Activated CD4-positive, alpha-beta T cell treated with anti-CD3 and anti-CD28 coated beads for 48 hours (primary cell): ENCODE measurements around the gene GMFB.
"Not testable (repeated sequence)": the region's sequence is repeated elsewhere in the genome, so short reads cannot be mapped to it uniquely, and the experiment has no call there.

Experiments used
- DNase-seq: peaks from one replicate; pipeline ENCODE4 v3.0.0-alpha.2; 2020

The GMFB gene

DNA sequence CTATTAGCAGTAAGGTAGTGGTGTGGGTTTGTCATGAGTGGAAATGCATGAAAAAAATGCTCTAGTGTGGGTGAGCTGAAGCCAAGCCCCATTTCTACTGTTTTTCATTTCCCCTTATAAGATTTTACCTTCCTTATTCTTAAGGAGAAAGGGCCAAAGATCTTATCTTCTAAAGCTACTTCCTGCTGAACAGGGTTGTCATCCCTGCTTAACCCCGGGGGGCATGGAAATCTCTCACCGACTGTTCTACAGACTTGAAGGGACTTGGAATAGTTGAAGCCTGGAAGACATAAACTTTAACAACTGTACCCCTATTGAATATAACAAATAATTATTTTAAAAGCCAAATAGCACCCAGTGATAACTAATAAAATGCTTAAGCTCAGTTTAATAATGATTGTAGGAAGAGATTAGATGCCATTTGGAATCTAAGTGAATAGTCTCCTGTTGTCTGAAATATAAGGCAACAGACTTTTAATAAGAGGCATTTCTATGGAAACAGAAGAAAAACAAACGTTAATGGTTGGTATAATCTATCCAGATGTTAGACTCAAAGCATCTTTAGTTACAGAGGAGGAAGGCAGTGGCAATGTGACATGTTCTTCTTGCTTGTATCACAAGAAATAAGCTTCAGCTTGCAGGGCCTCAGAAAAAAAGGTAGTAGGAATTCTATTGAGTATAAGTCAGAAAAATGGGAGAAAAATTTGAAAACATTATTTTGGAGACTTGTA lies 1.8 kb upstream of the GMFB start:
- no peak for DNase-seq

DNA sequence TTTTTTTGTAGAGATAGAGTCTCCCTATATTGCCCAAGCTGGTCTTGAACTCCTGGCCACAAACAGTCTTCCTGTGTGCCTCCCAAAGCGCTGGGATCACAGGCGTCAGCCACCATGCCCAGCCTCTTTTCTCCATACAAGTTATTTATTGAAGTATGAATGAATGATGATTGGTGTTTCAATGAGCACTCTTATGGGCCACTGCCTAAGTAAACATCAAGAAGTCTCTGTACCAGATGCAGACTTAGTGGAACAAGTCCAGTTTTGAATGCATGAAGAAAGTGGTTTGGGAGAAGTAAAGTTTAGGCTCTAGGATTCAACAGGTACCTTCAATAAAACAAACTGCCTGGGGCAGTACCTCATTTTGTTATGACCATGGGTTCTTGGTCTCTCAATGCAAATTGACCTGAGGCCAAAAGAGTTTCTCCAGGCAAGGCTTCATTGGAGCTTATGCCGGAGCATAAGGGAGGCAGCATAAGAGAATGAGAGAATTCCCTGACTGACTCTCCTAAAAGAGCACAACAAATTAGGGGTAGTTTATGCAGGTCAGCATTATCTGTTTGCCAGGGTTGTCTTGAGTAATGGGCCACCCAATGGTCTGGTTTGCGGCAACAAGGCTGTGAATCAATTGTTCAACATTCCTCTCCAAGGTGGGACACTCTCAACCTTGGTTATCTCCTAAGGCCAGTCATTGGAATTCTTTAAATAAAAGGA lies 1.1 kb upstream of the GMFB start:
- DNase-seq, result no peak

DNA sequence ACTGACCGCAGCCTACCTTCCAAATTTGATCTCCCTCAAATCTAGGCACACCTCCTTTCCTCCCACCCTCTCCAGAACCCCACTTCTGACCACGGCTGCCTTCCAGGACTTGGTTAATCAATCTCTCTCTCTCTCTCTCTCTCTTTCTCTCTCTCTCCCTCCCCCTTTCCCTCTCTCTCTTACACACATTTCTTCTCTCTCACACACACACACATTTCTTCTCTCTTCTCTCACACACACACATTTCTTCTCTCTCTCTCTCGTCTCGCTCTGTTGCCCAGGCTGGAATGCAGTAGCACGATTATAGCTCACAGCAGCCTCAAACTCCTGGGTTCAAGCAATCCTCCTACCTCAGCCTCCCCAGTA lies 521 bp upstream of the GMFB start:
- no peak for DNase-seq

DNA sequence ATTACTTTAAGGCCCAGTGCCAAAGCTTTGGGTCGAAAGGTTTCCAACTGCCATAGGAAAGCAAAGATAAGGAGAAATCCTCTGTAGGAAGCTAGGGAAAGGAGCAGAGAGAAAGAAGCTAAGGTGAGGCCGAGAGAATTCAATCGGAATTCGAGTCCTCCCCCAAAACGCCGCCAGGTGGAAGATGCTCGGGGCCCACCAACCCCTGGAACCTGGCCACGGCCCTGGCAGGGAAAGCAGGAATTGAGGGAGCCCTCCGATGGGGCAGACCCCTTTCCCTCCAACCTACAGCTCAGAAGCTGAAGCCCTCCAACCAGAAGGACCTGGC lies 498 bp downstream of the GMFB start:
- peak; percentile 48 for DNase-seq

DNA sequence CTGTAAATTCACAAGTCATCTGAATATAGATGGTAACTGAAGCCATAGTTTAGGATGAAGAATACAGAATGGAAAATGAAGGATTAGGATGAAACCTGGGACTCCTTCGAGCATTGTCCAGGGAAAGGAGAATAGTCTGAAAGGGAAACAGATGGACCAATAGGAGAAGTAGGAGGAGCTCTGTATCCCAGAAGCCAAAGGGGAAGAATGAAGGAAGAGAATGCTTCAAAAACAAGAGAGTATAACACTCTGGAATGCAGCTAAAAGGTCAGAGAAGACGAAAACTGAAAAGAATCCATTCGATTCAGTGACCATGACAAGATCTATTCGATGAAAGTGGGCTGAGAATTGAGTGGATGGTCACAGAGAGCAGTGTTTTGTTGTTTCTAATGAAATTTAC lies 1.0 kb downstream of the GMFB start:
- DNase-seq, result no peak

DNA sequence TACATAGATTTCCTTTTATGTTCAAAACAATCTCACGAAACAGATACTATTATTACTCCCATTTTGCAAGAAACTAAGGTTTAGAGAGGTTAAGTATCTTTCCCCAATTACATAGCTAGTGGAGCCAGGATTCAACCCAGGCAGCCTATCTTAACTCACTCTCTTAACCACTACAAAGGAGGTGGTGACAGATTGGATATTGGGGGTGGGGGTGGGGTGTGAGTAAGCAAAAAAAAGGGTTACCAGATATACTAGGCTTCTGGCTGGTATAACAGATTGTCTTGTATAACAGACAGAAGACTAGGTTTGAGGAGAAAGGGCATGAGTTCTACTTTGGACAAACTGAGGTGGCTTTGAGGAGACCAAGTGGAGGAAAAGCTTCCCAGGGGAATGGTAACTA lies 2.1 kb downstream of the GMFB start:
- no peak for DNase-seq

DNA sequence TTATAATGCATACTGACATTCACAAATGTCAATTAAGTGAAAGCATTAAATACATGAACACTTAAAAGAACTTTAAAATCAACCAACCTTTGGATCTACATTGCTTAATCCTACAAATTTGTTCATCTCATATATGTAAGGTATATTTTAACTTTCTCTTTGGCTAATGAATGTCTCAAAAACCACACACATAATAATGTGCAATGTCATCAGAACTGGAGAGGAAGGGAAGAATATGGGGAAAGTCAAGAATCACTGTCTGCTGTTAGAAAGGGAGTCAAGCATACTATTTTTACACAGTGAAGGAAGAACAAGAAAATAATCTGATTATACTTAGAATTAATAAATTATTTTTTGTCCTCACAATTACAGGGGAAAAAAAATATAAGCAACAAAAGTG lies 4.9 kb downstream of the GMFB start:
- DNase-seq, result no peak

DNA sequence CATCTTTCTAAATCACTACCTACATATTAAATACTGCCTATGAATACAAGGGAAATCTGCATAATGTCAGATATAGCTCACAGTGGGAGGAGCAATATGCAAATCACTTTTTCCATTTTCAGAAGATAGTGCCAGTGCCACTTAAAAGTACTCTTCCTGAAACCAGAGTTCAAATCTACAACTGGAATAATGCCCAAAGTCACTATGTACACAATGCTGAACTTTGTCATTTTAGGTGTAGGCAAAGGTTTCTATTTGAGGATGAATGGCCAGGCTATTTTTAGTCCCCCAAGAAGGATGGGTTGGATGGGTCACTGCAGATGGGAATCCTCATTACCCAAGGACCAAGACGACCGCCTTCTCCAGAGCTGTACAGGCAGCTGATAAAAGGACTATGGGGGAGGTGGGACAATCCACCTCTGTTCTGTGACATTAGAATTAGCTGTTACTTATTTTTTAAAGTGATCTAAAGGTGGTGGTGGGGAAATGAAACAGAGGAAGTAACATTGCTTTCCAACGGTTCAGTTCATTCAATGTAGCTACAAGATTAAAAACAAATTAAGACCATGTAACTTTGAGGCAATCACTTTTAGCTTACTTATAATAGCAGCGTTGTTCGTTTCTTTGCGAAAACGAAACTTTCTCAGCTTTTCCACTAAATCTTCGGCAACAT lies 5.6 kb downstream of the GMFB start:
- no peak for DNase-seq

DNA sequence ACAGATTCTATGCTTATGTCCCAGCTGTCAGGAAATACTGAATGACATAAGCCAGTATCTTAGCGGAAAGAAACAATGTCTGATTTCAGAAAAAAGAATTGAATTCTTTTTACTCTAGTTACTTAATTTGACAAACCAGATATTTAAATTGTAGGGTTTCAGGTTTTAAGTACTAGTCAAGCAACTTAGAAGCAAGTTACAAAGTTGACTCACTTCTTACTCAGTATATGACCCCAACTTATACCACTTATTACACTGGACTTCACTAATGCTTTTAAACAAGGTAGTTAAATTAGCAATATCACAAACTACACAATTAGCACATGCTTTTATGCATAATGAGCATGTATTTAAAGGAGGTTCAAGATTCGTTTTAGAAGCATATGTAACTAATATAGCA lies 7.1 kb downstream of the GMFB start:
- DNase-seq, result no peak

DNA sequence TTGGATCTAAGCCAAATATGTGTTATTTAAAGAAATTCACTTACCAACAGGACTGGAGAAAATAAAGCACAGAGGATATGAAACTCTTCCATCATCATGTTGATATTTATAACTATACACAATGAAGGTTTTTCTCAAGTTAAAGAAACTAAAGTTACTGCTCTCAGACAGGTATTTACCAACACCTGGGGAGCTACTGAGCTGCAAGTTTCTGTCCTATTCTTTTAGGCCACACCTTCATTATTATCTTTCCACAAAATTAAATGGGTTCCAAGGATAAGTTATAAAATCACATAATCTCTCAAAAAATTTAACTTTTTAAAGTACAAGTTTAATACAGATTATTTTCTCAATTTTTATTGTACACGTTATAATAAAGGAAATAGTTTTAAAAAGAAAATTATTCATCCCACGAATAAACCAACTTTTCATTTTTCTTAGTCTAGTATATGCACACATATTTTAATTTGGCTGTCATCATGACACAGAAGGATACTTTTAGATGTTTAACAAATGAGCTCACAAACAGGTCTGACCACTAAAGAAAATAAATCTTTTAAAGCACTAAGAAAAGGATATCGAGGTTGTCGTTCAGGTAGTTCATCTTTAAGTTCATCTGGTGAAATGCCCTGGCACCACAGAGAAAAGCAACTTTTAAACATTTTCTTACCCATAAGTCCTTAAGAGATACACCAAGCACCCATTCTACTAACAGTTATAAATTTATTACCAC lies 7.8 kb downstream of the GMFB start:
- no peak for DNase-seq

DNA sequence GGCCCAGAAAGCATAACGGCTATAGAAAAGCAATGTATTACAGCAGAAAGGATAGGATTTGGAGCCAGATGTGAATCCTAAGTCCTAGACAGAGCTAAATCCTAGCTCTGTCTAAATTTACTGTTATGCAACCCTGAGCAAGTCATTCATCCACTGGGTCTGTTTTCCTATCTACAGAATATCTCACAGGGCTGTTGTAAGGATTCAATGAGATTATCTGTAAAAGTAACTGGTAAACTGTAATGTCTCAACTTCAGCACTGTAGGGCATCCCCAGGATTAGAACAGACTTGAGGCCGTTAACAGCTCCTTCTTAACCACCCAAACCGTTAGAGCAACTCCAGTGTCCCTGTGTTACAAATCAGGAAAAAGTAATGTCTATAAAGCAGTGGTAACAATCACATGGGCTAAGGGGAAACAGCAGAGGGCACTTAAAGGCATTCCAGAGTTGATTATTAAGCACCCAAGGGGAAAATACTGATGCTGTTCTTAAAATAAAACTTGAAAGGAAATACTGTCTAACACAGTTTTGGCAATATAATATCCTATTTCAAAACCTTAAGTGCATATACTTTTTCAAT lies 10.1 kb downstream of the GMFB start:
- DNase-seq, result no peak

DNA sequence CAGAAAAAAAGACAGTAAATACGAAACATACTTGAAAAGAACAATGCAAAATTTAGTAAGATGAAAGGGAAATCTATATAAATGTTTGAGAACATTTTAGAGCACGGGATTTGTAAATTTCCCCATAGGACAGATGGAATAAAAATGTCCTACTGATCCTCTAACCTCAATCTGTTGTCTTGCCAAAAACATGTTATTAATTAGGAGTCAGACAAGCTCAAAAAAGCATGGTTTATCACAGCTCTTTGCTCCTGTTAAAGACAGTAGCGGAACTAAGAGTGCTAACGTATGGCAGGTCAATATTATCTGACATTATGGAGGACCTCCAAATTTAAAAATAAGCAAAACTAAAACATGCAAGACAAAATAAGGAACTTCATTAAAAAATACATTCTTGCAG lies 12.9 kb downstream of the GMFB start:
- no peak for DNase-seq

DNA sequence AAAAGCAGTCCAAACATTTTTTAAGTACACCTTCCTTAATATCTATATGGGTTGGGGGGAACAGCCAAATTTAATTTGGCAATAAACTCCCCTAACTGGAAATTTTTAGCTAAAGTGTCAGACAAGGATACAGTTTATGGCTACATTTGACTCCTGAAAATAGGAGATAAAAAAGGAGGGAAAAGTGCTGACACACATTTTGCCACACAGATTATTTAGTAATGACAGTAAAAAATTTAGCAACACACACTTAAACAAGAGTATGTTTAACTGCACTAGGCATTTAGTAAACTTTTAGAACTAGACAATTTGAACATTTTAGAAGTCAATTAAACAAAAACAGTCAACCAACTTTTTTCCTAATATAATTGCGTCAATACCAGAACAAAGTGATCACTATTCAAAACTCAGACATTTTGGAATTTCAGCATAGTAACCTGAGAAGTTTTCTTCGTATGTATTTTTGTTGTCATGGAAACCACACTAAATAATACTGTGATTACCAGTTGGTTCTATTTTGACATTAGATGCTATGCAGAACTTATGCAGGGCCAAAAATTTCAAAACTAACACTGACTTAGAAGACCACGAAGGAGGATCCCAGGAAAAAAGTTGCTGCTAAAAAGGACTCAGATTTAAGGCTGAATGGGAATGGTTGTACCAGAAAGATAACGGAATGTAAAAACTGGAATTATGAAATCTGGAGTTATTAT lies 13.4 kb downstream of the GMFB start:
- DNase-seq, result no peak

DNA sequence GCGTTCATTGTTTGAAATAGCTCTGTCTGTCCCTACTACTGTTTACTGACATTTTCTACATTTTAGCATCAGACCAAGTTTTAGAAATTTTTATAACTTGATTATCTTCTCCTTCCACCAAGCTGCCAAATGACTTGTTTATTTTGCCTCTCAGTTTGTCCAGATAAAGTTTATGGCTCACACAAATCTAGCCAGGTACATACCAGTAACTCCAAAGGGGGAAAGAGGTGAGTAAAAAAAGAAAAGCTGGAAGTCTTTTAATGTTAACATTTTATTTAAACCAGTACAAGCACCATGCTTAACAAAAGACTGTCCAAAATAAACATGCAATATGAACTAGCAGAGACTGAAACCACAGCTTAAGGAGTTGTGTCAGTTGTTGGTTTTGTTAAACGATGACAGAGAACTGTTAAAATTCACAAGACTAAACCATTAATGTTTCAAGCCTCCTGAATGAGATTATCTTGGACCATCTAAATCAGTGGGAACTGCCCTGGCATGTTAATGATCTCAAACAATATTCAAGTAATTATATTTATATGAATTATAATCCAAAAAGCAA lies 14.5 kb downstream of the GMFB start:
- DNase-seq, result no peak

DNA sequence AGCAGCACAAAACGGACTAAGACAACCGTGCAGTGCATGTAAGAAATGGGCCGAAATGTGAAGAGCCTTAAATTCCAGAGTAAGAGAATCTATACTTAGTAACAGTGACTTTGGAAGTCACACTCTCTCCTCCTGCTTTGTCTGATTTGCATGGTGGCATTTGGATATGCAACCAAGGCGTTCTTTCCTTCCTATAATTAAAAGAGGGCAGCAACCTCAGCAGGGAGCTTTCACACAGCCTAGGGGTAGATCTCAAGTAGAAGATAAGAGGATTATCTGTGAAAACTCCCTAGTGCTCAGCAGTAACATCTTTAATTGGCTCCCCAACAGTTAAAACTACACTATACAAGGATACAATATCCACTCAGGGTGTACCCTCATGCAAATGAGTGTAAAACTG lies 16.5 kb downstream of the GMFB start:
- DNase-seq, result no peak

DNA sequence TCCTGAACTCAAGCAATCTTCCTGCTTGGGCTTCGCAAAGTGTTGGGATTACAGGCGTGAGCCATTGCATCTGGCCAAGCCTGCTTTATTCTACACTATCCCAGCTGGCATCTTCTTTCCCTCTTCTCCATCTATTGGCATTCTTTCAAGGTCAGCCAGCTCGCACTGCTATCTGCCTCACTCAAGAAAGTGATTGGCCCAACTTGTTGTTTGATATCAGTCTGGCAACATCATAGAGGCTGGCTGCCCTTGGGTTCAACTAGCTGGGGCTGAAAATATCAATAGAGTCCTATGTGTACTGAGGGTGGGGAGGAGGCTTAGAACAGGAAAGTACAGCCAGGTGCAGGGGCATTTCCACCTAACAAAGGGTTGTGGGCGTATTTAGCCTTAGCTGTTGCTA lies 17.1 kb downstream of the GMFB start:
- no peak for DNase-seq

DNA sequence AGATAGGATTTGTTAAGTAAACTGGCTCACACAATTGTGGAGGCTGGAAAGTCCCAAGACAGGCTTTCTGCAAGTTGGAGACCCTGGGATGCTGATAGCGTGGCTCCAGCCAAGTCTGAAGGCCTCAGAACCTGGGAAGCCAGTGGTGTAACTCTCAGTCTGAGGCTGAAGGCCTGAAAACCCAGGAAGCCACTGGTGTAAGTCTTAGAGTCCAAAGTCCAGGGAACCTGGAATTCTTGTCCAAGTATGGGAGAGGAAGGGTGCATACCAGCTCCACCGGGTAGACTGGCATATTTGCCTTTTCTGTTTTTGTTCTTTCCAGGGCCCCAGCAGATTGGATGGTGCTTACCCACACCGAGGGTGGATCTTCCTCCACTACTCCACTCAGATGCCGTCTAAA lies 18.1 kb downstream of the GMFB start:
- DNase-seq, result no peak

DNA sequence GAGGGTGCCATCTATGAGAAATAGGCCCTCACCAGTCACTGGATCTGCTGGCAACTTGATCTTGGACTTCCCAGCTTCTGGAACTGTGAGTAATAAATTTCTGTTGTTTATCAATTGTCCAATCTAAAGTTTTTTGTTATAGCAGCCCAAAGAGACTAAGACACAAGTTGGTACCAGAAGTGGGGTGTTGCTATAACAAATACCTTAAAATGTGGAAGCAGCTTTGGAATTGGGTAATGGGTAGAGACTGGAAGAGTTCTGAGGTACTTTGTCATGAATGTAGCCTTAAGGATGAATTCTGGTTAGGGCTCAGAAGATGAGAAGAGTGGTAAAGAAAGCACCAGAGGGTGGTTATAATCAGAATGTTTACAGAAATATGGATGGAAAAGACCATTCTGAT lies 21.5 kb downstream of the GMFB start:
- DNase-seq, result no peak

DNA sequence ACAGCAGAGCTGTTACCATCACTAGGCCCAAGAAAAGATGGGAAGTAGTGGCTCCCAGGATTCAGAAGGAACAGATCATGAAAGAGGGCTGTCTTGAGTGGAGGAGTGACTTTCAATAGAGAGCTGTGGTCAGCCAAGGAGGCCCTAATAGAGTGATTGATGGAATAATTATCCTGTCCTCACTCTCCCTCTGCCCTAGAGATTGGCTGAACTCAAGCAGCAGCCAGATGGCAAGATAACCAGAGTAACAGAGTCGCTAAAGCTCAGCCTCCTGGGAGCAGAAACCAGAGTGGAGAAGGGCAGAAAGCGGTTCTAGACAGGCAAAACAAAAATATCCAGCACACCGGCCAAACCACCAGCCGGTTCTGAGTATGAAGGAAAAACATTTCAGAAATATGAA lies 23.1 kb downstream of the GMFB start:
- no peak for DNase-seq

DNA sequence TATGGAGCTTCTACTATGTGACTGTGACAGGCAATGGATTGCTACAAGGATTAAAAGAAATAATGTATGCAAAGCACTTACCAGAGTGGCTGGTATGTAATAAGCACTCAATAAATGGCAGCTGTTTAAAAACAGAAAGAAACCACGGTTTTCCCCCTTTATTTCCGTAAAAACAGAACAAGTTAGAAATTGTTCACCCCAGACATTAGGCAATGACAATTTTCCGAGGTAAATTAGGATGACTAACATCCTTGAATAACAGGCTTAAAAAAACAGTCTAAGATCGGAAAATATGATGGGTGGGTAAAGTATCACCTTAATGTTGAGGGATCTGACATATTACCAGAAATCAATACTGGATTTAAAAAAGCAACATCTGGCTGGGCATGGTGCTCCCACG lies 26.7 kb downstream of the GMFB start:
- no peak for DNase-seq

DNA sequence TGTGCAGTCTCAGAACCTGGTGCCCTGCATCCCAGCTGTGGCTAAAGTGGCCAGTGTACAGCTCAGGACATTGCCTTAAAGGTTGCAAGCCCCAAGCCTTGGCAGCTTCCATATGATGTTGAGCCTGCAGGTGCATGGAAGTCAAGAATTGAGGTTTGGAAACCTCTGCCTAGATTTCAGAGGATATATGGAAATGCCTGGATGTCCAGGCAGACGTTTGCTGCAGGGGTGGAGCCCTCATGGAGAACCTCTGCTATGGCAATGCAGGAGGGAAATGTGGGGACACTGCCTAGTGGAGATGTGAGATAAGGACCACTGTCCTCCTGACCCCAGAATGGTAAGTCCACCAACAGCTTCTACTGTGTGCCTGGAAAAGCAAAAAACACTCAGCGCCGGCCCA lies 29.7 kb downstream of the GMFB start:
- DNase-seq, result no peak

DNA sequence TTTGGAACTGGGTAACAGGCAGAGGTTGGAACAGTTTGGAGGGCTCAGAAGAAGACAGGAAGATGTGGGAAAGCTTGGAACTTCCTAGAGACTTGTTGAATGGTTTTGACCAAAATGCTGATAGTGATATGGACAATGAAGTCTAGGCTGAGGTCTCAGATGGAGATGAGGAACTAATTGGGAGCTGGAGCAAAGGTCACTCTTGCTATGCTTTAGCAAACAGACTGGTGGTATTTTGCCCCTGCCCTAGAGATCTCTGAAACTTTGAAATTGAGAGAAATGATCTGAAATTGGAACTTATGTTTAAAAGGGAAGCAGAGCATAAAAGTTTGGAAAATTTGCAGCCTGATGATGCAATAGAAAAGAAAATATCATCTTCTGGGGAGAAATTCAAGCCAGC lies 30.2 kb downstream of the GMFB start:
- not testable (repeated sequence) for DNase-seq

DNA sequence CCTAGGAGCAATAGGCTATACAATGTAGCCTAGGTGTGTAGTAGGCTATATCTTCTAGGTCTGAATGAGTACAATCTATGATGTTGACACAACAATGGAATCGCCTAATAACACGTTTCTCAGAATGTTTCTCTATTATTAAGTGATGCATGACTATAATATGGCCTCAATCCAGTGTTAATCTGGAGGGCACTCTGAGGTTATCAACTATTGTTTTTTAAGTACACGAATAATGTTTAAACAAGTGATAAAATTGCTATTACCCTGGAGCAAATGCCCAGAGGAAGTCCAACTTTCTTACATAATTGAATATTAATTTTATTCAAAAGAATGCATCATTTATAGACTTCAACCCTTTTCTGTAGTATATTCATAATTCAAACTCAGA lies 31.2 kb downstream of the GMFB start:
- no peak for DNase-seq
